ENCODE results near the gene LYPLA2.

Gene LYPLA2

GRCh38 chr1:23804183-23804835, 13.4 kb downstream of the LYPLA2 start:
- no peak for DNase-seq (ENCODE audit: extremely low spot score)
- ChIA-PET POLR2A (no interaction called here), CTCF (interaction anchor here (1.2 to 1.8 kb wide), 3 partner anchors 32 to 112 kb away, joined by 3 to 8 read pairs (median 7); no protein-coding TSS in a partner anchor)
- TF ChIP-seq, protein P1, sequence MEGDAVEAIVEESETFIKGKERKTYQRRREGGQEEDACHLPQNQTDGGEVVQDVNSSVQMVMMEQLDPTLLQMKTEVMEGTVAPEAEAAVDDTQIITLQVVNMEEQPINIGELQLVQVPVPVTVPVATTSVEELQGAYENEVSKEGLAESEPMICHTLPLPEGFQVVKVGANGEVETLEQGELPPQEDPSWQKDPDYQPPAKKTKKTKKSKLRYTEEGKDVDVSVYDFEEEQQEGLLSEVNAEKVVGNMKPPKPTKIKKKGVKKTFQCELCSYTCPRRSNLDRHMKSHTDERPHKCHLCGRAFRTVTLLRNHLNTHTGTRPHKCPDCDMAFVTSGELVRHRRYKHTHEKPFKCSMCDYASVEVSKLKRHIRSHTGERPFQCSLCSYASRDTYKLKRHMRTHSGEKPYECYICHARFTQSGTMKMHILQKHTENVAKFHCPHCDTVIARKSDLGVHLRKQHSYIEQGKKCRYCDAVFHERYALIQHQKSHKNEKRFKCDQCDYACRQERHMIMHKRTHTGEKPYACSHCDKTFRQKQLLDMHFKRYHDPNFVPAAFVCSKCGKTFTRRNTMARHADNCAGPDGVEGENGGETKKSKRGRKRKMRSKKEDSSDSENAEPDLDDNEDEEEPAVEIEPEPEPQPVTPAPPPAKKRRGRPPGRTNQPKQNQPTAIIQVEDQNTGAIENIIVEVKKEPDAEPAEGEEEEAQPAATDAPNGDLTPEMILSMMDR (IDR thresholded peaks at IDR 0.05; ENCODE audit: control extremely low read depth, extremely low read depth, low read depth, missing control alignments), result no peak

DNA sequence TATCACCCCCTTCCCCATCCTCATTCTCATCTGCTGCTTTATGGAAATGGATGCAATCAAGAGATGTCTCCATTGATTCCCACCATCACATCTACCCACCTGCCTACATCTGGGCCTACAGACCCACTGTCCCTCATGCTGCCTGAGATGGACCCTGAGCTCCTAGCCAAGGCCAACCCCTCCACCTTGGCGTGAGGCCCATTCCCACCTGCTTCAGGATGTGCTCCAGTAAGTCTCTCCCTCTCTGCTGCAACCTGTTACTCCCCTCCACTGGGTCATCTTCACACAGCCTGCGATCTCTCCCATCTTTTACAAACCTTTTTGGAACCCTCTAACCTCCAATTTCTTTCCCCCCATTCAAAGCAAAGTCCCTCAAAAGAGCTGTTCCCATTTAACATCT, 14.1 kb downstream of the LYPLA2 start:
- ChIA-PET CTCF (interaction anchor here (0.6 to 9.8 kb wide), 4 partner anchors 18 to 112 kb away, joined by 3 to 185 read pairs (median 8); partner anchors contain the start of gene HMGCL), POLR2A (no interaction called here)
- TF ChIP-seq, protein P1 (IDR thresholded peaks at IDR 0.05; ENCODE audit: control extremely low read depth, extremely low read depth, low read depth, missing control alignments), result no peak
- DNase-seq (ENCODE audit: extremely low spot score), result no peak

- DNase-seq (ENCODE audit: extremely low spot score), result no peak
- ChIA-PET CTCF (interaction anchor here (1.3 to 12.5 kb wide), 7 partner anchors 11 to 222 kb away, joined by 4 to 185 read pairs (median 8); partner anchors contain the start of genes GALE, HMGCL and LYPLA2), POLR2A (no interaction called here)
- TF ChIP-seq, protein P1 (IDR thresholded peaks at IDR 0.05; ENCODE audit: control extremely low read depth, extremely low read depth, low read depth, missing control alignments), result no peak
These were observed 15.3 kb downstream of the LYPLA2 start for GRCh38 chr1:23806280-23806679.

DNA sequence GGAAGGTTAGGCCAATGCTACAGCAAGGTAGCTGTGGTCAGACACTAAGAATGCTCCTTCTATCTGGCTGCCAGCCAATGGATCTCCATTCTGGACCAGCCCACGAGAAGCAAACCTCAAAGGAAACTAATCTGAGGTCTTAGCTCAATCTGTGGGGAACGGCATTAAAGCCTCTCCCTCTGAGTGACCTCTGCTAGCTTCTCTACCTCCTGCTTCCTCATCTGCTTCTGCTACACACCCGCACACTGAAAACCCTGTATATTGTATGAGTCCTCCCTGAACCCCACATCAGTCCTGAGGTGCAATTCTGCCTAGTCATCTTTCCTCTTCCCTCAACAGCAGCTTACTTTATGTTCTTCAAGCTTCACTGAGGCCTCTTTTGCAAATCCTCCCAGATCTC, 16.5 kb downstream of the LYPLA2 start:
- POLR2A ChIA-PET, result interaction anchor here (0.5 kb wide), 1 partner anchor 32 kb away, joined by 6 read pairs; no protein-coding TSS in a partner anchor
- TF ChIP-seq, protein P1 (IDR thresholded peaks at IDR 0.05; ENCODE audit: control extremely low read depth, extremely low read depth, low read depth, missing control alignments), result no peak
- CTCF ChIA-PET, result interaction anchor here (1.0 to 12.5 kb wide), 6 partner anchors 12 to 221 kb away, joined by 3 to 185 read pairs (median 88); partner anchors contain the start of genes GALE, HMGCL and LYPLA2
- no peak for DNase-seq (ENCODE audit: extremely low spot score)

GRCh38 chr1:23809751-23810171, 18.8 kb downstream of the LYPLA2 start:
- DNase-seq (ENCODE audit: extremely low spot score), result peak; percentile 86
- ChIA-PET POLR2A (interaction anchor here (1.0 kb wide), 1 partner anchor 16 kb away, joined by 4 read pairs; the partner anchor contains the start of gene HMGCL), CTCF (interaction anchor here (0.7 to 12.5 kb wide), 34 partner anchors 13 to 327 kb away, joined by 3 to 185 read pairs (median 9); partner anchors contain the start of genes CNR2, FUCA1, GALE and HMGCL)
- TF ChIP-seq, protein P1 (IDR thresholded peaks at IDR 0.05; ENCODE audit: control extremely low read depth, extremely low read depth, low read depth, missing control alignments), result peak; percentile 97

GRCh38 chr1:23810818-23811540, 20.0 kb downstream of the LYPLA2 start:
- CTCF ChIA-PET, result interaction anchor here (0.6 to 12.5 kb wide), 50 partner anchors 12 to 477 kb away, joined by 3 to 185 read pairs (median 5); partner anchors contain the start of genes CNR2, FUCA1, GALE and HMGCL
- peak; percentile 75 for DNase-seq (ENCODE audit: extremely low spot score)
- POLR2A ChIA-PET, result interaction anchor here (0.5 to 1.1 kb wide), 3 partner anchors 14 to 377 kb away, joined by 3 to 7 read pairs (median 4); partner anchors contain the start of gene HMGCL
- TF ChIP-seq, protein P1 (IDR thresholded peaks at IDR 0.05; ENCODE audit: control extremely low read depth, extremely low read depth, low read depth, missing control alignments), result peak; percentile 76
